Sigmoid colon (tissue), 4 donors: ENCODE results near the gene SCARB1.

Source experiments
- CTCF ChIP-seq, 4 experiments: fragments of 450-650 bp in 3 of 4; fragments of 200-600 bp in 1 of 4; IDR thresholded peaks; one replicate each; pipeline ENCODE4 v1.5.1; 2016 to 2019; ENCODE audit warnings: antibody characterized with exemption in 4 of 4, mild to moderate bottlenecking in 3 of 4, moderate library complexity in 2 of 4
- EP300 ChIP-seq, 4 donors: sonication (generic); formaldehyde crosslinking; IDR thresholded peaks; one replicate each; pipeline ENCODE4 v1.6.1; 2017; ENCODE audit warnings: antibody characterized with exemption in 4 of 4
- POLR2A ChIP-seq, 2 donors: fragments of 450-650 bp; IDR thresholded peaks; one replicate each; pipeline ENCODE4 v1.6.1; 2016; ENCODE audit warnings: antibody characterized with exemption in 2 of 2, mild to moderate bottlenecking in 2 of 2, moderate library complexity in 2 of 2

DNA sequence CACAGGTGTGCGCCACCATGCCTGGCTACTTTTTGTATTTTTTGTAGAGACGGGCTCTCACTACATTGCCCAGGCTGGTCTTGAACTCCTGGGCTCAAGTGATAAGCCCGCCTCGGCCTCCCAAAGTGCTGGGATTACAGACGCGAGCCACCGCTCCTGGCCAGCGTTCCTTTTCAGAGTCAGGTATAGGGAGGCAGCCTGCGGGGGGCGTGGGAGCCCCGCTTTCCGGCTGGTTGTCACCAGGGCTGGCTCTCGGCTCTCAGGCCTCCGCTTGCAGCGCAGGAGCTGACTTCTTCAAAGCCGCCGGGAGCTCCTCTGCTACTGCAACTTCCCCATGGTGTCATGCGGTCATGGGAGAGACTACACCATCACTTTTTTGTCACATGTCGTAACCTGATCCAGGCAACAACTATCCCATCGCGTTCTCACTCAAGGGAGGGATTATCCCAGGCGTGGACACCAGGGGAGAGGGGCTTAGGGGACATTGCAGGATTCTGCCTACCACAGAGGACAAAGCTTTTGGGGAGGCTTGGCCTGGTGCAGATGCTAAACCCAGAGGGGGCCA lies 129.4 kb downstream of the SCARB1 start:
- TF ChIP-seq POLR2A (IDR thresholded peaks at IDR 0.05) (no peak), CTCF (IDR thresholded peaks at IDR 0.05) (no peak), EP300 (IDR thresholded peaks at IDR 0.05) (no peak)
